Midbrain (tissue), 1 donor: ENCODE measurements around the gene VPS13D.
"Not testable (repeated sequence)": the region's sequence is repeated elsewhere in the genome, so short reads cannot be mapped to it uniquely, and the experiment has no call there.

ENCODE experiments used
- DNase-seq: peaks from one replicate; lab custom pipeline; 2025; lab: John Stamatoyannopoulos, UW

Gene VPS13D

DNA sequence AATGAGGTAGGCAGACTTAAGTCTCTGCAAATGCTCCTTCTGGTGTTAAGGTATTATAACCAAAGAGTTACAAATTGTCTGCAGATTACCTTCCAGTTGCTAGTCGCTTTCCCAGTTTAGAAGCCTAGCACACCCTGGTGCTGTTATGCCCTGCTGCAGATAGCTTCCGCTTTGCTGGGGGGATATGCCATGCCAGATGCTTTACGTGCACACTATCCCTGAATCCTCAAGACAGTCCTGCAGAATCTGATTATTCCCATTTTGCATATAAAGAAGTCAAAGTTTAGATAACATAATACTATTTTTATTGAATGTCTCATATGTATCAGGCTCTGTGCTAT, 221.7 kb downstream of the VPS13D start:
- DNase-seq: no peak

DNA sequence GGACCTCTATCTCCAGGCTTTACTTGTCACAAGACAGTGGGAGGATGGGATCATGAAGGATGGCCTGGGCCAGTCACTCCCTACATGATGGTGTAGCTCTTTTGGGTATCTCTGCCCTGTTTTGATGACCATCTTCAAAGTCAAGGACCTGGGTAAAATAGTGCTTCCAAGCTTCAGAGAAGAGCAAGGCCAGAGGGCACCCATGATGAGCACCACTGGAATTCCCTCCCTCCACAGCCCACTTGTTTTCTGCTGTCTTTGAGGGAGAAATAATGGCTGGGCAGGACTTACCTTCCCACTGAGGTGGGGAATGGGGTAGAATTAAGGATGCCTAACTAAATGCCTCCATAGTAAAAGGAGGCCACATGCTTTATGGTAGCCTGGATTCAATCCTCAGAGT, 222.4 kb downstream of the VPS13D start:
- DNase-seq: no peak

DNA sequence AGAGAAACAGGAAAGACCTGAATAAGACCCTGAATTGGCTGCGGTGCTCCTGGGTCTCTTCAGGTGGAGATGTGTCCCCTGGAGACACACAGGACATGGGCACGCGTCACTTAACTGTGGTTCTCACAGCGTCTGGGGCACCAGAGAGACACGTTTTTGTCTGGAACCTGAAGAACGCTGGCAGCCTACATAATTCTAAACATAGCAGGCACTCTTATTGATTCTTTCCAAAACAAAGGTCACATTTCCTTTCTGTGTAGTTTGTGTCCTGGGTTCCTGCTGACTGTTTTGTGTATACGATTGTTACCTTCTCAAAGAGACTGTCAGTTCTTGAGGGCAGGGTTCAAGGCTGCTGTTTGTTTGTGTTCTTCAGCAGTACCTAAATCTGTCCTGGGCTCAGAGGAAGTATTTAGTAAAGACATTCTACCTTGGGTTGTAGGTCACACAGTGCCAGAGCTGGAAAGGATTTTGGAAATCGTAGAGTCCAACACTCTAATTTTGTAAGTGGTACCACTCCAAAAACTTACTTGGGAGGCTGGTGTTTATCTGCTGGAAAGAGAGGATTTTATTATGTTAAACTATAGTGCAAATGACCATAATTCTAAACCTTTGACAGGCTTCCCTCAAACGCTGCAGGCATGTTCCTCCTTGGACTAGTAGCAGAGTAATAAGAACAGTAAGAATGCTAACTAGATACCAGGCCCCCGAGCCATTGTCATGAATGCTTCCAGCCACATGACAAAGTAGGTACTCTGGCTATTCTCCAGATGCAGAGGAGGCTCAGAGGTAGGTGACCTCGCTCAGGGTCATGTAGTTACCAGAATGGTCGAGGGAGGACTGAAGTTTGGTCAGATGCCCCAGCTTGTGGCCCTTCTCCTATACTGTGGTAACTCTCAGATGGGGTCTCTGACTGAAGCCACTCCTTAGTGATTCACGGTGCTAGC, 223.8 kb downstream of the VPS13D start:
- DNase-seq: no peak

DNA sequence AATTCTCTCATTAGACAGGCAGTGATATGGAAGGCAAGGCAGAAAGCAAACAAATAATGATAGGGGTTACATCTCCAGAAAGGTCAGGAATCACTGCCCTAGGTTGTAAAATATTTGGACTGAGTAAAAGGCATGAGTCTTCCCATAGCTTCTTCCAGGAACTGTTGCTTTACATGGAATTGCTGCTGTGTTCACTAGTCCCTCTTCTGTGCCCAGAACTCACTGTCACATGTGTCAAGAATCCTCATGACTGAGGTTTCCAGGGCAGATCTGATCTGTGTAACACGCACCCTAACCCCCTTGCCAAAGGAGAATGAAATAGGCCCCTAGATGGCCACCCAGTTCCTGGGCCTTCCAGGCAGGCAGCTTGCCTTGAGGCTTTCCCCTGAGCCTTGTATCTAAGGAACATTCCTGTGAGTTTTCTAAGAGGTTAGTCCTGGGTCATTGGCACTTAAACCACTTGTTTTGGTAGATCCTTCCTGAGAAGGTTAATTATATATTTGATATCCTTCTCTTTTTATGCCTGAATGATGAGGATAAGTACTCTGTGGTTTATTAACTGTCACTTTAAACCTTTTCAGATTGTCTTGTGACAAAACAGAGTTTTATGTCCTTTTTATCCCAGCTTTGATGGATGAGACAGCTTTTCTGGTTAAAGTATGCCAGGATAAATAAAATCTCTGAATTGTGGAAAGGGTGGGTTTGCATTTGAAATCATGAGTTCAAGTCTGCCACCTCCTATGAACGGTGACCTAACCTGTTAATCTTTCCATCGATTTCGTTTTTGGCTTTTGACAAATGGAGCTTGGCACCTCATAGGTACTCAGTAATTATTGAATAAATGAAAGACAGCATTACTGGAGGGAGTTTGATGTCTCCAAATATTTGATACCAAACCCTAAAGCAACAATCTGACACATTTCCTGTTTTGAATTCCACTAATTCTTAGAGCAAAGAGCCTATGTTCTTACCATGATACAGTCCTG, 224.9 kb downstream of the VPS13D start:
- no peak for DNase-seq

DNA sequence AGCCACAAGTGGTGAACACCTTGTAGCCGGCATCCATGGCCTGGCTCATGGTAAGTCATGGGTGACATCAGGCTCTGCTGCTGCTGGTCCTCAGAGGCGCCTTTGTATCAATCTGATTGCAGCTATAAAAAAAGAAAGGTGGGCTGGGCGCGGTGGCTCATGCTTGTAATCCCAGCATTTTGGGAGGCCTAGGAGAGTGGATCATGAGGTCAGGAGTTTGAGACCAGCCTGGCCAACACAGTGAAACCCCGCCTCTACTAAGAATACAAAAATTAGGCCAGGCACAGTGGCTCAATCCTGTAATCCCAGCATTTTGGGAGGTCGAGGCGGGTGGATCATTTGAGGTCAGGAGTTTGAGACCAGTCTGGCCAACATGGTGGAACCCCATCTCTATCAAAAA, 226.3 kb downstream of the VPS13D start:
- DNase-seq: not testable (repeated sequence)

DNA sequence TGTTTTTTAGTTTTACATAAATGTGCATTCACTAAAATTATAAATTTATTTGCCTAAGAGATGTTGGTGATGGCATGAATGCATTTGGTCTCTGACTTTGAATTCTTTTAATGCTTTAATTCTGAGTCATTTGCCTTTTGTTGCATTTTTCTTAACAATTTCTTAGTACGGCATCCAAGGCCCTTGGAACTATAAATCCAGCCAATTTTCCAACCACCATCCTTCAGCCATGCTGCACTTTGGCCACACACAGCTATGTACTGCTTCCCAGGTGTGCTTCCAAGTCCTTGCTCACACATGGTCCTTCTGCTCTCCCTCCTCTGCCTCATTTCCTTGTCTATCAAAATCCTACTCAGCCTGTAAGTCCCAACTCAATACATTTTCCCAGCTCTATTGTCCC, 227.1 kb downstream of the VPS13D start:
- no peak for DNase-seq

DNA sequence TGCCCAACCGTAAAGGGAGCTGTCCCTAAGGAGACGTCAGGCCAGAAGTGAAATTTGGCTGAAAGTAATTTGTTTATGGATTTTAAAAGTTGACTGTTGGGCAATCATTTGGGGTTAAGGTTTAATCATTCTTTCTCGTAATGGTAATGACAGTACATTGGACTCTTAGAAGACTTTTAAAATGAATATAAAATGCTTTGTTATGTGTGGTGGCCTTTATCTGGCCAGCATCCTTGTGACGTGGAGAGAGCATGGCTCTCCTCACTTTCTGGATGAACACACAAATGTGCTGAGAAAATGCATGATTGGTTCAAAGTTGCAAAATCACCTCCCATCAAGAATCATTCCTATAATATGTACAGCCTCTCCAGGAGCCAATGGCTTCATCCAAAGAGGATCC, 227.9 kb downstream of the VPS13D start:
- DNase-seq: no peak

DNA sequence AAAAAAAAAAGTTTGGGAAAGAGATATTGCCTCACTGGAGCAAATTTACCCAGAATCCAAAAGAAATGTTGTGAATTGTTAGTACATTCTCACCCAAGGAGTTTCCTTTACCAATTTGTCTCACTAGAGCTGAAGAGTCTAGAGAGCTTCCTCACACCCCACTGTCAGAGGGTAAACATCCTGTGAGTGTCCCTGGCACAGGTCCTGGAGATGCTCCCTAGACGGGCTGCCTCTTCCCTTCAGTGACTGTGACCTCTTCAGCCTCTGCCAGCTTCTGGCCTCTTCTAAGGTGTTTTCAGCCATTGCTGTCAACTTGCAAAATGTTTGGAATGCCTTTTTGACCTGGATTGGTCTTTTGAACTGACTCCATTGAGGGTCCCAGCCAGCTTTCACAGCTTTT, 228.7 kb downstream of the VPS13D start:
- no peak for DNase-seq

DNA sequence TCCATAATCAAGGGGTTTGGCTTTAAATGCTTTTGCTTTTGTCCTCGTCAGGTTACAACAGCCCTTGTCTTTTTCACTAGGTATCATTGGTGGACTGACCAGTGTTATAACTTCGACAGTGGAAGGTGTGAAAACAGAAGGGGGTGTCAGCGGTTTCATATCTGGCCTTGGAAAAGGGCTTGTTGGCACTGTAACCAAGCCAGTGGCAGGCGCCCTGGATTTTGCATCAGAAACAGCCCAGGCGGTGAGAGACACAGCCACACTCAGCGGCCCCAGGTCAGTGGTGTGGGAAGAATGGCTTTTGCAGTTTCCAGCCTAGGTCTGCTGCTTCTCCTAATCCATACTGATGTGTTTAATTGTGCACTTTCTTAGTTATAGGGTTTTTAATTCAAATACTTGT, 230.3 kb downstream of the VPS13D start:
- no peak for DNase-seq

DNA sequence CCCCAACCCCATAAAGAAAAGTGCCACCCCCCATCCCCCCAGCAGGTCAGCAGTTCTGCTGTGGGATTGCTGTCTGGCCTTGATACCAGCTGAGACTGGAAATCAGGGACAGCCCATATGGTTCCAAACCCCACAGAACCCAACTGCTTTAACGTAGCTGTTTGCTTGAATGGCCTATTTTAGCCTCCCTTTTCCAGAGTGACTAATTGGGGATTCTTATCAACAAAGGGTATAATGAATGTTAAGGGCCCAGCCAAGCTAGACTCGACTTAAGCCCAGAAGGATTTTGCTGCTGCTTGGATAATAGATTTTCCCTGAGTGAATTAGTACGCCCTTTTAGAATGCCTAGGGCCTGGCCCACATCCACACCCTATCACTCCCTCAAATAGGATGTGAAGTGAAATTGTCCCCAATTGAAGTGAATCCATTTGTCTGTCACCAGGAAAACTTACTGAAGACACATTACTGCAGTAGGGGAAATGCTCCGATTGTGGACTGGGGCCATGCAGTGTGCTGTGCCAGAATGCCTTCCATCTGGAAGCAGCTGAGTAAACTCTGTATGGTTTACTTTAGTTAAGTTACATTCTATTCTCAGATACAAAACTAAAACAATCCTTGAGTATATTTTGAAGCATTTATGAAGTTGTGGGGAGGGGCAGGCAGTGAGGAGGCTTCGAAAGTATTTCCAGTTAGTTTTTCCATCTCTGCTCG, 231.2 kb downstream of the VPS13D start:
- no peak for DNase-seq

DNA sequence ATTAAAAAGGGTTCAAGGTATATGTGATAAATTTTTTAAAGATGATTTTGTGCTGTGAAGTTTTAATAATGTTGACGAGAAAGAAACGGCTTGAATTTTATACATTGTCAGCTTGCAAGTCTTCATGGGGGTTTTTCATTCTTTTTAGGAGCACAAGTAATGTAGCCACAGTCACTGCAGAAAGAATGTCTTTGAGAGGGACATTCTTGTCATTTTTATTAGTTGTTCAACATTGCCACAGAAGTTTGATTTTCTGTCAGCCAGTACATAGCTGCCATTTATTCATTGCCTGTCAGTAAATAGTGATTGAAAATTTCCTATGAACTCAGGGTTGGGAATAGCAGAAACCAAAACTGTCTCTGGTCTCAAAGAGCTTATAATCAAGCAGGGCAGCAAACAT, 231.9 kb downstream of the VPS13D start:
- no peak for DNase-seq

DNA sequence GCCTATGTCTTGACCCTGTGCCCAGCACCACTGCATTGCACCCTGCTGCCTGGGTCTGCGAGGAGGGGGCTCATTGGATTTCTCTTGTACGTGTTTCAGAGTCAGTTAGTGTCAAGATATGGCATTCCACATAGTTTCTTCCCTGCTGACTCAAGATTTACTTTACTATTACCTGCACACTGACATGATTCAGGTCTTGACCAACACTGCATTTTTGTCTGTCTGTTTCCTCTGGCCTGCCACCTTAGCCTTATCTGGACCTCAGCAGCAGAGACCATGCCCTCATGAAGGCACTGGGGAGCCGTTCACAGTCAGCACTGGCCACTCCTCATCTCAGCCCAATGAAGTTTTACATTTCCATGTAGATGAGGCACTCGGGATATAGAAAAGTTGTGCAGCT, 232.8 kb downstream of the VPS13D start:
- no peak for DNase-seq

DNA sequence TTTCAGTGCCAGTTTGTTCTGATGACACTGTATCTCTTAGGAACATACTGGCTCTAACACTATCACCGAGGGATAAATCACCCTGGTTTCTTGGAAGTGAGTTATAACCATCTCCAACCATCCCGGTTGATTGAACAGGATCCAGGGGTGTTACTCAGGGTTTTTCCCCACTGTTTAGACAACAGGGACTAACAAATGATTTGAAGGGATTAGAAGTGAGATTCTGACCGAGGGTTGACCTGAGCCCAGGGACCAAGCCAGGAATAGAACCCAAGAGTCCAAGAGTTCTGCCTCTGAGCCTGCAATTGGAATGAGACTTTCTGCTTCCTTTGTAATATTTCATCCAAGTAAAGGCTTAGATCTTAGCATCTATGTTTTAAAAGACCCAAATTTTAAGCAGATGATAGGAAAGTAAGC, 234.2 kb downstream of the VPS13D start:
- DNase-seq: no peak

DNA sequence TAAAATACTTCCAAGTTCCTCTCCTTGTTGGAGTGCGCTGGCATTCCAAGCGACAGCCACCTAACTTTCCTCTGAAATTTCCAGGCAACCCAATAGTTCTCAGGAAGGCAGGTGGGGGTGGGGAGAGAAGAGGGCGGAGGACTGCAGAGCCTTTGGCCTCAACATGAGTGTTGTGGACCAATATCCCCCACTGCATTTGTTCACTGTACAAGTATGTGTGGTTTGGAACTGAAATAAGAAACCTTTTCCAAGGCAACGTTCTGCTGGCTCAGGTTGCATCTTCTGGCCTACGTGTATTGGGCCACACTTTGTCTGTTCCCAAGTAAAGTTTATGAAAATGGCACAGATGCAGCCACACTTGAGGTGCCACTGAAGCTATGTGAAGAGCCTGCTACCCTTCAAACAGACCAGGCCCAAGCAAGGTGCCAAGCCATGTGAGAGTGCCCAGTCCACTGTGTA, 234.8 kb downstream of the VPS13D start:
- no peak for DNase-seq

DNA sequence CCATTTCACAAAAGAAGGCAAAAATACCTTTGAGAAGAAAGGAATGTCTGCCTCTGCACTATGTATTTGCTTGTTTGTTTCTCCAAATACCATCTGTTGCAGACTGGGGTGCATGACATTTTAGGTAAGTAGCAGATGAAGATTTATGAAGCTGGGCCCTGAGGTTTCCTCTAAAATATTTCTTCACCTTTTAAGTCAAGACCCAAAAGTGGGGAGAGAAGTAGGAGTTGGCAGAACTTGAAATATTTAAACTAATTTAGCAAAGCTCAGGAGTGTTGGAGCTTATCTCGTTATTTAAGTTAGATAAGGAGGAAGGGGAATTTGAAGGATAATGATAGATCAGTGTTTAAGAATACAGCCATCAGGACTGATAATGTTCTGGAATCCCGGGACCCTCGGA, 235.3 kb downstream of the VPS13D start:
- no peak for DNase-seq

DNA sequence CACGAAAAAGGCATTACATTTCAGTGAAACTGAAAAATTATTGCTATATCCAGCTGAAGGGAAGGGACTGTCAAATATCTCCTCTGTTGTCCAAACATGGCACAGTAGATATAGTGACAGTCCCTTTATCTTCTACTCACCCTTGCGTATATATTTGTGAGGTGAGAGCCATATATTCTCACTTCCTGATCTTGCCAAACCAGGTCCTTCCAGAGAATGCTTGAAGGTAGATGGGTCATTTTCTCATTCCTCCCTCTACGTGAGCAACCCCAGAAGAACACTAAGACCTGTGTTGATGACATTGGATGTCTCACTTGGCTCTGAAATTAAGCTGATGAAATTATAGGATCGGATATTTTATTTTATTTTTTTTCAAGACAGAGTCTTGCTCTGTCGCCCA, 237.0 kb downstream of the VPS13D start:
- DNase-seq: no peak

DNA sequence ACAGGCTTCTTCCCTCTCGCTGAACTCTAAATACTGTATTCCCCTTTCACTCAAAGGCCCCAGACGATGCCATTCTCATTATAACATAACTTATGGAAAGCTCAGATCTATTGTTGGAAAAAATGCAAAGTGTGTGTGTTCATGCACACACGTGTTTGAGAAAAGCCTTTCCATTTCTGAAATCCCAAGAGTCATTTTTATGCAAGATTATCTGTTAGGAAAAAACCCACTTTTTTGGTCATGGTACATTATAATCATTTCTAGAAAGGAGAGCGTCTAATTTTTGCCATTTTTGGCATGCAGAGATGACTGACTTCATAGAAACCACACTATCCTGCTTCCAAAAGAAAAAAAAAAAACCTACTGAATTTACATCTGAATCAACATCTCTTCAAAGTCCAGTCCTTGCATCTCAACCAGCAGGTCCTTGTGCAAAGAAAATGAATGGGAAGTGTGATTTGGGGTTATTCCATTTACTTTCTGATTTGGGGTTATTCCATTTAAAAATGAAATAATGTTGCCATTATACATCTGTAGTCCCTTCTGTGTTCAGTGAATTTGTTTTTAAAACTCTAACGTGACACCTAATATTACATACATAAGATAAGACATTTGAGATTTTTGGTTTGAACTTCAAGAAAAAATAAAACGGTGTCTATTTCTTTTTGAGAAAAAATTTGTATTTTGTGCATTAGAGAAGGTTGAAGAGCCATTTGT, 237.9 kb downstream of the VPS13D start:
- no peak for DNase-seq

DNA sequence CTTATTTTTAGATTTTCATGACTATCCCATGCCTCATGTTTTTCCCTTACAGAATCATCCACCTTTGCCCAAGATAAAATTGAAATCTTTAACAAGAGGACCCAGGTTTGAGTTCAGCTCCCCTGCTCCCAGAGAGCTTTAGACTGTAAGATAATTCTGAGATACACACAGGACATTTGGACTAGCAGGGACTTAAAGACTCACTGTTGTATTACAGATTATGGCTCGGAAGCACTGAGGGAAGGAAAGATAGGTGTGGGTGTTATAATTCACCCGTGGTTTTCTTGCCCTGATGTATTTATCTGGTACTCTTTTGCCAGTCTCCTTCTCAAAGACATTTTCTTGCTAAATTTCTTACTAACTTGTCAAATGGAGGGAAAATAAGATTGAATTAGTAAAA, 238.5 kb downstream of the VPS13D start:
- DNase-seq: no peak

DNA sequence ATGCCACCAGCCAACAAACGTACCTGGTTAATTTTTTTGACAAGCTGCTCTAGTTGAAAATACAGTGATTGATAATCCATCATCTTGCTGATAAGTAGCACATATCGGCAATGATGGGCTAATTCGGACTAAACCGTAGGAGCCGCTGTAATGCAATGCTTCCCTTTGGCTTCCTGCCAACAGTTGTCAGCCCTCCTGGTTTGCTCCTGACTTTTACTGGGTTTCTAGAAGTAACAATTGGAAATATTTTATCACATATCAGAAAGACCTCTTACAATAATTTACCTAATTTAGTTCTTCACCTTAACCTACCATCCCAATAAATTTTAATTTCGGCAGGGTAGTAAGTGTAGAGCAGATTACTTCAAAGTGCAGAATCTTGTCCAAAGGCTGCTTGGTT, 239.7 kb downstream of the VPS13D start:
- no peak for DNase-seq

DNA sequence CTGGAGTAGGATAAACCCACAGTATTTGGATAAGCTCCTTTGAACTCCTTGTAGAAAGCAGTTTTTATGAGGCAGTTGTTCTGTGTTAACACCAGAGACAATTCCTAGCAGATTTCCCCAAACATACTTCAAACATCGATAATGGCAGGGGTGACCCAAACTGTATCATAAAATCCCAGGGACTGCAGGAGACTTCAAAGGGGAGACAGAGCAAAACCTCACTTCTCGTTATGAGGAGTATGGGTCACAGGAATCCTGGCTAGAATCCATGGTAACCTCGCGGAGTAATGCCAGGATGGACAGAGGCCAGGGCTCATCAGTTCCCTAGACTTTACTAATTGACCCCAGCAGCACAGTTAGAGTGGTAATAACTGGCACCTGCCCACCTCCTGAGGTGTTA, 240.2 kb downstream of the VPS13D start:
- DNase-seq: no peak

DNA sequence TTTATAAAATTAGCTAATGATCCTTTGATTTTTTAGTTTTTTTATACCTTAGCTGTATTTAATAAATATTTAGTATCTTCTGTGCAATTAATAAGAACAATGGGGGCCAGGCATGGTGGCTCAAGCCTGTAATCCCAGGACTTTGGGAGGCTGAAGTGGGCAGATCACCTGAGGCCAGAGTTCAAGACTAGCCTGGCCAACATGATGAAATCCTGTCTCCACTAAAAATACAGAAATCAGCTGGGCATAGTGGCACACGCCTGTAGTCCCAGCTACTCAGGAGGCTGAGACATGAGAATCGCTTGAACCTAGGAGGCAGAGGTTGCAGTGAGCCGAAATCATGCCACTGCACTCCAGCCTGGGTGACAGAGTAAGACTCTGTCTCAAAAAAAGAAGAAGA, 241.1 kb downstream of the VPS13D start:
- DNase-seq: not testable (repeated sequence)
